GM04504 (cell line): ENCODE results near the gene S100A7A.
A peak's percentile ranks its signal among the peaks of the same experiment; 100 is the strongest.
"Not testable (repeated sequence)": the region's sequence is repeated elsewhere in the genome, so short reads cannot be mapped to it uniquely, and the experiment has no call there.

Experiments
- DNase-seq: peaks from one replicate; pipeline ENCODE4 v3.0.0-alpha.2; 2012; ENCODE audit warnings: low read depth

S100A7A gene

GRCh38 chr1:153422450-153423068 is 6.2 kb downstream of the S100A7A start:
- DNase-seq: peak; percentile 20

DNA sequence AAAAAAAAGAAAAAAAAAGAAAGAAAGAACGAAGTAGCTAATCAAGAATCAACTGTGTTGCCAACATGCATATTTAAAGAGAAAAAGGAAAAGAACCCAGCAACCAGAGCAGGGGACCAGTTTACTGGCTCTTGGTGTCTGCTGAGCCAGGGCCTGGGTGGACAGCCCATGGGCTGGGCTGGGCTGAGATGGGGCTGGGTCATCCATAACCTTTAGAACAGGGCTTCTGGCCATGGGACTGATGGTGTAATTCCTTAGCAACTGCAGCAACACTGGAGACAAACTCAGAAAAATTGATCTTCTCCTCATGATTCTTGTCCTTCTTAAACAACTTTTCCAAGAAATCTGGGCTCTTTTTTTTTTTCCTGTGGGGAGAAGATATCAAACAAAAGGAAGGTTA is 10.5 kb downstream of the S100A7A start:
- no peak for DNase-seq

DNA sequence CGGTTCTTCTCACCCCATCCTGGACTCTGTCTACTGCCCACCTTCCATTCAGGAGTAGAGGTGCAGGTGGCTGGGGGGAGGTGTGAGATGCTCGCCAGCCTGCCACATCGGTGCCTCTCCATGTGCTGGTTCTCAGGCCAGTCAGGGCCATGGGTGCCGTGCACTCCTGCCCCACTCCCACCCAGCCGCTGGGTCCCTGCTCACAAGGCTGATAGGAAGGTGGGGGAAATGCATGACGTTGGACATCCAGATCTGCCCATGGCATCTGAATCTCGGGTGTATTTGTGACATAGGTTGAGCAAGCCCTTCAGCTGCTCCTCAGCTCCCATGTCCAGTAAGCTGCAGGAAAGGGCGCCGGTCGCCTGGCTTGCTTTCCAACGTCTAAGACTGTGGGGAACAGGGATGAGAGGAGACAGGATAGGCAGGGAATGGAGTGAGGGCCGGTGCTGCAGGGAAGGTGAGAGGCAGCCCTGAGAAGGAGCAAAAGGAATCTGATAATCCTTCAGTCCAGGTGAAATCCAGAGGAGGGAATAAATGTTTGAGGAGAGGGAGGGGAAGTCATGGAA is 11.8 kb downstream of the S100A7A start:
- DNase-seq: no peak

- DNase-seq: no peak
Observed at GRCh38 chr1:153428791-153429190, 12.5 kb downstream of the S100A7A start.

GRCh38 chr1:153429266-153430165 is 13.2 kb downstream of the S100A7A start:
- DNase-seq: no peak

GRCh38 chr1:153430166-153430553 is 13.8 kb downstream of the S100A7A start:
- no peak for DNase-seq

GRCh38 chr1:153430561-153430960 is 14.2 kb downstream of the S100A7A start:
- no peak for DNase-seq

DNA sequence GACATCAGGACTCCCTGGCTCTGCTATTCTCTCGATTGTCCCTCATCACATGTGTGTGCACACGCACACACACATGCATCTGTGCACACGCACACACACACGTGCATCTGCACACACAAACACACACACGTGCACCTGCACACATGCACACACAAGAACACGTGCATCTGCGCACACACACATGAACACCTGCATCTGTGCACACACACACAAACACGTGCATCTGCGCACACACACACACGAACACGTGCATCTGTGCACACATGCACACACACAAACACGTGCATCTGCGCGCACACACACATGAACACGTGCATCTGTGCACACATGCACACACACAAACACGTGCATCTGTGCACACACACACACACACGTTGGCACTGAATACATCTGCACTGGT is 14.7 kb downstream of the S100A7A start:
- DNase-seq: no peak

DNA sequence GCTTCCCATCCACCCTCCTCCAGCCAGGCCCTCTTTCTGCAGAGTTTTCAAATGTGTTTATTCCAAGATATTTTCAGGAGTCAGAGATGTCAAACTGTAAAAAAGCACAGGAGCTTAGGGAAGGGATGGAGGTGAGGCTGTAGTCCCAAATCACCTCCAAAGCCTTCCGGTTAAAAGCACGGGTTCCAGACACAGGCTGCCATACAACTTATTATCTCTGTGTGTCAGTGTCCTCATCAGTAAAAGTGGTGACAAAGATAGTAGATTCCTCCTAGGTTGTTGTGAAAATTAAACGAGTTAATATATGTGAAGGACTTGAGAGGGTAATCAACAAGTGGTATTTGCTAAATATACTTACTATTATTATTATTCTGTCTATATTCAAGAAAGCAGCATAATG is 15.1 kb downstream of the S100A7A start:
- no peak for DNase-seq

DNA sequence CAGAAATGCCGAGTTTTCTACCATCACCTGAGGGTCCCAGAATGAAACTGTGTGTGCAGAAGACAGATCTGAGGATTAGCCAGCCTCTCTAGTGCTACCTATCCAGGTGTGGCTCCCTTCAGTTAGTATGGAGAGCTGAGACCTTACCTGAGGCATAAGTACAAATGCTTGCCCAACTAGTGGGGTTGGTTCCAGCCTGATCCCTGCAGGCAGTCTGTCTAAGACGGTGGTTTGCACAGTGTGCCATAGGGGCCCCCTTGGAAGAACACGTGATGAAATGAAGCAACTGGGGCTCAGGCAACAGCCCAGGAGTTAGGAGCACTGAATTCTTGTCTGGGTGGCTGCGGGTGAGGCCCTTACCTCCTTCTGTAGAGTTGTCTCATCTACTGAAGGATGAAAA is 15.6 kb downstream of the S100A7A start:
- DNase-seq: no peak

DNA sequence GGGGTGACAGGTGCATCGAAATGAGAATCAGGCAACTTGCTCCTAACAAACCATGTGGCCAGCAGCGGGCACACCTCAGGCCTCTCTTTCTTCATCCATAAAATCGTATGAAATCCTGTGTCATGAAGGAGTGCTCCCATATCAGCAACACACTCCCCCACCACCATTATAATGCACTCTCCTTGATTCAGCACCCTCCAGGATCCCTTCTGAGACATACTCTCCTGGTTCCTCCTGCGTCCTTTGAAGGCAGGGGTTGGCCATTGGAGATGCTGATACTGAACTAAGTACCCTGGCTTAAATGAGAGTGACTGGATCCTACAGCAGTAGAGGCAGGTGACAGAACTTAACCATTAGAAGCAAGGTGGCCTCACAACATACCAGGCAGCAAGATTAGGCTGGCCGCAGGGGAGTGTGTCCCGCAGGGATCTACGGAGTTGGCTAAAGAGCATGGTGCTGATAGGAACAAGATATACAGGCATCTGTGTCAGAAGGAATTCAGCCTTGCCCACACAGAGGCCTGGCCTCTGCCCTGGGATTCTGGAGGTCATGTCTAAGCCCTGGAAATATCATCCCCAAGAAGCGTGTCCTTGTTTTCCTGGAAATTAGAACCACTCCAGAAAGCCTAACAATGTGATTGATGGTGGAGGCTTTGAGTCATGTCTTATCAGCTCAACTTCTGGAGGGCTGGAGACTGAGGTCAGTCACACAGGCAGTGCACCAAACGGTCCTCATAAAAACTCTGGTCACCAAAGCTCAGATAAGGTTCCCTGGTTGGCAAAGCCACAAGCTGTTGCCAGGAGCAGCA is 16.8 kb downstream of the S100A7A start:
- no peak for DNase-seq

DNA sequence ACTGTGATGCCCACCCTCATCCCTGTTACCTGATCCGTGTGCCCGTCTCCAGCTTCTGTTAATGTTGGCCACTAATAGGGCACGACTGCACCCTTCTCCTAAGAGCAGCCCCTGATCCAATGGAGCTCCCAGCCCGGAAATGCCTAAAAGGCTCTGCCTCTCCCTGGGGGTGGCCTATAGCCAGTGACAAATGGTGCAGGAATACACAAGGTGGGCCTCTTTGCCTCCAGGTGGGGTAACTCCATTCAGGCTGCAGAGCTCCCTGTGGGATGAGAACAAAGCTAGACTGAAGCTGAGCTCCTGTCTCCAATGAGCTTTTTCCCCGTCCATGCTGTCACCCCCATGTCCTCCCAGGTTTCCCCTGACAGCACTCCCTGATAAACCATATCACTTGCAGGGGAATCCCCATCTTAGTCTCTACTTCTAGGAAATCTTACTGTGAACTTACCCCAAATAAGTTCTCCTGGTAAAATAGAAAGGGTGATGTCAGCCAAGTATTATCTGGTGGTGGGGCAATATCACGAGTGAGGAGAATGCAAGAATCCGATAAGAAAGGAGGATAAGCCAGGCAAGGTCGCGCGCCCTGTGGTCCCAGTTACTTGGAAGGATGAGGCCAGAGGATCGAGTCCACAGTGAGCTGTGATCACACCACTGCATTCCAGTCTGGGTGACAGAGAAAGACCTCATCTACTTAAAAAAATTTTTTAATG is 18.6 kb downstream of the S100A7A start:
- no peak for DNase-seq

DNA sequence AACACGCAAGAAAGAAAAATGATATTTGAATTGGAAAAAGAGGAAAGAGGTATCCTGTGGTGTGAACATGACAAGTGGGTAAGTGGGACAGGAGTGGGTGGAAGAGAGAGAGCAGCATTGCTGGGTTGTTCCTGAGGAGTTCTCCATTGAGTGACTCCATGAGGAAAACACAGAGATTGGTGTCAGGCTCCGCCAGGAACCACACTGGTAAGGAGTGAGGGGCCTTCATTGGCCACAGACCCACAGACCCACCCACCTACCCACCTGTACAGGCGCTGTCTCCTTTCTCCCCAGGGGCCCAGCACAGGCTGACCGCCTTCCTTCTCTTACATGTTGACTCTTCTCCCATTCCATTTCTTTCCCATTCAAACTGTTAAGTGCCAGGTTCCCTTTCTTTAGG is 20.9 kb downstream of the S100A7A start:
- no peak for DNase-seq

DNA sequence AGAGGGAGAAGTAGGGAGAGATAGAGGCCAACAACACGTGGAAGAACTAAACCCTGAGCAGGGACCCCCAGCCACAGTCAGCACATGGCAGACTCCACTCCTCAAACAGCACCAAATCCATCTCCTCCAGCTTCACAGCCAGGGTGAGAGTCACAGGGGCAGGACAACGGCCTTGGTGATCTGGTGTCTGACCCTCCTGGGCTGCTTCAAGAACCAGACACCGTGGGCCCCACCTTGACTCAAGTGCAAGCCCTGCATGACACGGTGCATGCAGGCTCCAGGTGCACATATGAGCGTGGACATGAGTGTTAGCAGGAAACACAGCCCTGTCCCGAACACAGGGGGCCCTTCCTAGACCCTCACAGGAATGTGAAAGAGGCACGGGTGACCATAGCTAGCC is 22.3 kb downstream of the S100A7A start:
- DNase-seq: no peak

DNA sequence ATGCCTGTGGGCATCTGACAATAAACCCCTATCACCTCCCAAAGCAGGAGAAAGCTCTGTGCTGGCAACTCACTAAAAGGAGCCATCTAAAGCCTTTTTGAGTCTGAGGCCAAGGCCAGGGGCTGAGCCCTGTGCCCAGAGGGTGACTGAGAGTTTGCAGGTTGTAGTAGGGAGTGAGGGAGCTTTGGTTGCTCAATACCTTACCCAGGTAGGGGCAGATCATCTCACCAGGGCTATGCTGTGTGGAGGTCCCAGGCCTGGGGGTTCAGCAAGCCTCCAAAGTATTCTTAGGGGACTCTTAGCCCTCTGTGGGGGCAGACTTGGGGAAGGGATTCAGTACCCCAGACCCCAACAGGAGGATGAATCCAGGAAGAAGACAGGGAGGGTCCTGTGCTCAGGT is 23.0 kb downstream of the S100A7A start:
- DNase-seq: no peak

DNA sequence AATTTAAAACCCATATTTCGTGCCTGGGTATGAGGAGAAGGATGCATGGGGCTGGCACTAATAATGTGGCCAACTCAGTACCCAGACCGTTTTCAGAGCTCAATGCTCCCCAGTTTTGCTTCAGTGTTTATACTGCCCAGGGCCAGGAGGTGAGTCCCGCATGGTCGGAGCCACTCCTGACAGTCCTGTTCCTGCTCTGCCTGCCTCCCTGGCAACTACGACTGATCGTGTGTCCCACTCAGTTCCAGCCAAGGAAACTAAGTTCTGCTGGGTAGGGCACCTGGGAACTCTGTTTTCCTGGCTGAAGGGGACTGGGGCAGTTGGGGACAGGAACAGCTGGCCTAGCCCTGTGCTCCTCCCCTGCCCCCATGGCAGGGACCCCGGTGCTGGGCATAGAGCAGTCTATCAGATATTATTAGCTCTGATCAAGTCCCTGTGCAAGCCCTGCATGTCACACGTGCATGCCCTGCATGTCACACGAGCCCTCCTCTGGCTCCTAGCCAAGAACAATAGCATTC is 25.0 kb downstream of the S100A7A start:
- no peak for DNase-seq

DNA sequence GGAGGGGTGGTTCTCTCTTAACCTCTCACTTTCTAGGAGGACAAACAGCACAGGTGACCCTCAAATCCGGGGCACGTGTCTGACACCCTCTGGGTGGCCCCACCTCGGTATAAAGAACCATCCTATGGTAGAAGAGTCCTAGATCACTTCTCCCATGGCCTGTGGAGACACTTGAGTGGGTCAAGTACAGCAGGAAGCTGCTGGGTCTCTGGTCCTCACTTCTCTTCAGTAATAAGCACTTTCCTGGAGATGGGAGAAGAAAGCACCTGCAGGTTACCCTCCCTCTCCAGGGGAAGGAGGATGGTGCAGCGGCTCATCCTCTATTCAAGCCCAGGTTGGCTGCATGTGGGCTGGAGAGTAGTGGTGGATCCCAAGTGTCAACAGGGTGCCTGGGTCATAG is 27.2 kb downstream of the S100A7A start:
- DNase-seq: no peak

- no peak for DNase-seq
Observed at GRCh38 chr1:153444078-153444477, 27.8 kb downstream of the S100A7A start.

- peak; percentile 18 for DNase-seq
Observed at GRCh38 chr1:153447498-153448170, 31.3 kb downstream of the S100A7A start.

- not testable (repeated sequence) for DNase-seq
Observed at GRCh38 chr1:153448851-153449250, 32.5 kb downstream of the S100A7A start.

GRCh38 chr1:153456396-153456795 is 40.1 kb downstream of the S100A7A start:
- no peak for DNase-seq
